ENCODE measurements around the gene PYGB.
A peak's percentile ranks its signal among the peaks of the same experiment; 100 is the strongest.

Gene PYGB

DNA sequence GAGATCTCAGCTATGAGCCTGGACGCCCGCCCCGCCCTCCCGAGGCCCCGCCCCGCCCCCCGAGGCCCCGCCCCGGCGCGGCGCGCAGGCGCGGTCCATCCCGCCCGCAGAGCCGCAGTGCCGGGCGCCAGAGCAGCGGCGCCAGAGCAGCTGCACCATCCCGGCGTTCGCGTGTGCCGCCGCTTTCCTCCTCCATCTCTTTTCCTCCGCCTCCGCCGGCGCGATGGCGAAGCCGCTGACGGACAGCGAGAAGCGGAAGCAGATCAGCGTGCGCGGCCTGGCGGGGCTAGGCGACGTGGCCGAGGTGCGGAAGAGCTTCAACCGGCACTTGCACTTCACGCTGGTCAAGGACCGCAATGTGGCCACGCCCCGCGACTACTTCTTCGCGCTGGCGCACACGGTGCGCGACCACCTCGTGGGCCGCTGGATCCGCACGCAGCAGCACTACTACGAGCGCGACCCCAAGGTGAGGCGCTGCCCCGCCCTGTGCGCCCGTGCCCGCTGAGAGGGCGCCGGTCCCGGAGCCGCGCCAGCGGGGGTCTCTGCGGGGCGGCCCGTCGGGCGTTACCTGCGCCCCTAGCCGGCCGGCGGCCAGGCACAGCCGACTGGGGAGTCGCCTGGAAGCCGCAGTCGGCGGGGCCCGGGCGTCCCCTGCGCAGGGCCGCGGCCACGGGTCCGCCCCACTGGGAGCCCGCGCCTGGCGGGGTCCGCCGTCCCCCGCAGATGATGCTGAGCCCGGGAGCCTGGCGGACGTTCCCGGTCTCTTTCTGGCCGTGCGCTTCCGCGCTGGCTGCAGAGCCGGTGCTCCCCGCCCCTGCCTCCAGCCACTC lies at the start of gene PYGB:
PYGB (plus strand) TSS at position 130 of the 830 bp plus-strand sequence; CDS start at position 224, 94 bp downstream.
- DNase-seq, result peak; percentile 74

DNA sequence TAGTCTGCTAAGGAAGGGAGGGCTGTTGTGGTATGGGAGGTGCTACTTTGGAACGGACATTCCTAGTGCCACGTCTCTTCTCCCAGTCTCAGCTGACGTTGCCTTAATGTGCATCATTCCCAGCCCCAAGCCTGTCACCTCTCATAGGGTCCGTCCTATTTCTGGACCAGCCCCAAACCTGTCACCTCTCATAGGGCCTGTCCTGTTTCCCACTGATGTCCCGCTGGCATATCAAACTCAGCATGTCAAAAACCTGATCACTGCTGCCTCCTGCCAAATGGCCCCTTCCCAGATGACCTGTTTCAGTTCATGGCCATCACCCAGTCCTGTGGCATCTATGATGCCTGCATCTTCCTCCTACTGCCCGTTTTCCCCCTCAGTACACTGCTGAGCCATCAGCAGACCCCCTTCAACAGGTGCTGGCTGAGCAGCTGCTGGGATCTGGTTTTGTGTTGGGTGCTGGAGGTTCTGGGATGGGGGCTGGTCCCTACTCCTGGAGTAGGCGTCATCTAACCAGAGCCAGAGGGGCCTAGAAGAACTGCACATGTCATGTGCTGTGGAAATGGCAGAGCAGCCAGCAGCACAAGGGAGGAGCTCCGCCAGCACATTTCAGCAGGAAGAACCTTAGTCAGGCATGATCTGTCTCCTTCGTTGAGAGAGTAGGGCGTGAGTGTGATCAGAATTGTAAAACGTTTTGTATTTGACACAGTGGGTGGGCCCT lies 49.1 kb upstream of the PYGB start:
- DNase-seq, result no peak

- DNase-seq, result no peak
These were observed 48.2 kb upstream of the PYGB start for GRCh38 chr20:25199473-25200260.

DNA sequence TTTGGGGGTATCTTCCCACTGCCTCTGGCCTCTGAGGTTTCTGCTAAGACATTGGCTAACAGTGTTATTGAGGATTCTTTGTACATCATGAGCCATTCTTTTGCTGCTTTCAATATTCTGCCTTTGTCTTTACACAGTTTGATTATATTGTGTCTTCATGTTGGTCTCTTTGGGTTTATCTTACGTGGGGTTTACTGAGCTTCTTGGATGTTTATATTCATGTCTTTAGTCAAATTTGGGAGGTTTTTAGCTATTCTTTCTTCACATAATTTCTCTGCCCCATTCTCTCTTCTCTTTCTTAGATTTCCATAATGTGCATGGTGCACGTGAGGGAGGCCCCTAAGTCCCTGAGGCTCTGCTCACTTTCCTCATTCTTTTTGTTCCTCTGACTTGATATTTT lies 44.8 kb upstream of the PYGB start:
- DNase-seq, result no peak

- no peak for DNase-seq
These were observed 44.0 kb upstream of the PYGB start for GRCh38 chr20:25203871-25204320.

DNA sequence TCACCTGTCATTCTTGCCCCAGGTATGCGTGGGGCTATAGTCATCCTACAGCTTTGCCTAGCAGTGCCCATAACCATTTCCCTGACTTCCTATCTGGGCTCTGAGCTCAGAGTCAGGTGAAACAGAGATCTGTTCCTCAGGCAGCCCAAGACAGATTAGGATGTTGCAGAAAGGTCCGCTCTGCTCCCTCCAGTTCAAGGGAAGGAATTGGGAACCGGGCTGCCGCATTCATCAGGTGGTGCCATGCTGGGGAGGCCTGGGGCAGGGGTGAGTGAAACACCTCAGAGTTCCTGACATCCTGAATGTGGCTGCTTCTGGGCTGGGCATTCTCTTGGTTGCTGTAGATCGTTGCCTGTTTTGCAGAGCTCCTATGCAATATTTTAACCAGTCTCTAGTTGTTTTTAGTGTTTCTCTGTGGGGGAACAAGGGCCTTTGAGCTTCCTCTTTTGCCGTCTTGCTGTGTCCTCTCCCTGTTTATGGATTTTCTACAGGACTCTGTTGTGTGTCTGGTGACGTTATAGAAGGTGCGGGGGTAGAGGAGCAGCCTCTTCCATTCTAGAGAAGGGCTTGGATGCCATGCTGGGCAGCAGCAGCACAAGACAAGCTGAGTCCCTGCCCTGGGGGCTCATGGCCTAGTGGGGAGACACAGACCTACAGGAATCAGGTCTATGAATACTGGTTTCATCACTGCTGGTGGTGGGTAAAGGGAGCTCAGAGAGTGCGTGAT lies 43.2 kb upstream of the PYGB start:
- DNase-seq, result no peak

DNA sequence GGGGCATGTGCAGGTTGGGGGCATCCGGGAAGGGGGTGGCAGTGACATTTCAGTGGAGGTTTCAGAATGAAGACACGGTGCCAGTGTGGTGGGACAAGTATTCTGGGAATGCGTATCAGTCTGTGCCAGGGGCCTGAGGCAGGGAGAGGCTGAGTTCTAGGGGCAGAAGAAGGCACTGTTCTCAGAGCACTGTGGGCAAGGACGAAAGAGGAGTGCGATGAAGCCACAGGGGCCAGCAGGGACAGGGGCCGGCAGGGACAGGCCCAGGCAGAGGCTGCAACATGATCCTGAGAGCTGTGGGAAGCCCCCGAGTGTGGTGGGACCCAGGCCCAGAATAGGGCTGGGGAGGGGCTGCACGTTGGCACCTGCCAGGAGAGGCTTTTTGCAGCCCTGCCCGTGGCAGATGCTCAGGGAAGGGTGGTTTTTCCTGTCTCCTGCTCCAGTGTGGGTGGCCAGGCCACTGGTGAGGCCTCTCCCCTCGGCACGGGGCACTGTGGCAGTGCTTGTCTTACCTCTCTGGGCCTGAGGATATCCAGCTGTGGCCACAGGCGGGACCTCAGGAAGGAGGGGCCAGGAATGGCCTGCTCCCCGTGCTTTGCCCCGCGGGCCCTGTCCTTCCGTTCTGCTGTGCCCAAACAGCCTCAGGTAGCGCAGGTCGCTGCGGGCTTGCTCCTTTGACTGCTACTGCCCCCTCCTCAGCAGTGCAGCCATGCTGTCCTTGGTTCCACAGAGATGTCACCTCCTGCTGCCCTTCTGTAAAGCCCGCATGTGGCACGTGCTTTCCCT lies 42.4 kb upstream of the PYGB start:
- DNase-seq, result no peak

DNA sequence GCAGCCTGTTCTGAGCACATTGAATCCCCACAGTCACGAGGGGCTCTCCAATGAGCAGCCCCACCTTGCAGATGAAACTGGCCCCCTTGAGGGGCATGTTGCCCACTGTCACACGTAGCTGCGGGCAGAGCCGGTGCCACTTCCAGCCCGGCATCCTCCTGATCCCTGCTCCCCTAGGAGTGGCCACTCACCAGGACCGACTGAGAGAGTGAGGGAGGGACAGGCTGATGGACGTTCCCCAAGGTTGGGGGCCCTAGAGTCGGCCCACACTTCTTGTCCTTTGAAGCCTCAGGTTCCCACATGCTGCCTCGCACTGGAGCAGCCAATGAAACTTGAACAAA lies 41.9 kb upstream of the PYGB start:
- no peak for DNase-seq

DNA sequence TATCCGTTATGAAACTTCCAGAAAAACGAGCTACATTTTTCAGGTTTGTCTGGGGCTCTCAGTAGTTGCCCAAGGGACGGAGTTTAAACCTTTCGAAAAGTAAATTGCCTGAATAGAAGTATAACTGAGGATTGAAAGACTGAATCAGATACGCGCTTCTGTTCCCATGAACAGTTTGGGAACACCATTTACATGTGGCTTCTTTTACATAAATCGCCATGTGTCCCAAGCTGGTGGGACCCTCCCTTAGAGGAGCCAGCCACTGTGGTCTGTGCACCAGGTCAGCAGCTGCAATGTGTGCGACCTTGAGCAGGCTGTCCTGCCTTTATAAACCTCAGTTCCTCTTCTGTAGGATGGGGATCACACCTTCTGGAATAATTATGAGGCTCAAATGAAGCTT lies 41.3 kb upstream of the PYGB start:
- DNase-seq, result no peak

- DNase-seq, result no peak
These were observed 40.5 kb upstream of the PYGB start for GRCh38 chr20:25207149-25207959.

GRCh38 chr20:25207960-25208534 lies 39.8 kb upstream of the PYGB start:
- no peak for DNase-seq

- DNase-seq, result no peak
These were observed 38.5 kb upstream of the PYGB start for GRCh38 chr20:25209400-25209799.

DNA sequence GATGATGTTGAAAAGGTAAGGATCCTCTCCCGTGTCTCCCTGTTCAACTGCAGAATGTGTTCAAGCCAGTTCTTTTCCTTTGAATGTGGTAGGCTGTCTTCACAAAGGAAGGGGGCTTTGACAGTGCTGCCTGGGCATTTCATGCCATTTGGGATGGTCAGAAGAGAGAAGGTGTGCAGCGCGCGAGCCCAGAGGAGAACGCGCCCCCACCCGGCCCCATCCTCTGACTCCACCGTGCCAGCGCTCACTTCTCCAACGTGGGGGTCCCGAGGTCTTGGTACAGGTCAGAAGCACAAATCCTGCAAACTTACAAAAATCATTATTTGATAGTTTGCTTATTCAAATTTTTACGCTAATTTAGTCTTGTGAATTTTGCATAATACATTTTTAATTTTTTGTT lies 38.0 kb upstream of the PYGB start:
- no peak for DNase-seq

DNA sequence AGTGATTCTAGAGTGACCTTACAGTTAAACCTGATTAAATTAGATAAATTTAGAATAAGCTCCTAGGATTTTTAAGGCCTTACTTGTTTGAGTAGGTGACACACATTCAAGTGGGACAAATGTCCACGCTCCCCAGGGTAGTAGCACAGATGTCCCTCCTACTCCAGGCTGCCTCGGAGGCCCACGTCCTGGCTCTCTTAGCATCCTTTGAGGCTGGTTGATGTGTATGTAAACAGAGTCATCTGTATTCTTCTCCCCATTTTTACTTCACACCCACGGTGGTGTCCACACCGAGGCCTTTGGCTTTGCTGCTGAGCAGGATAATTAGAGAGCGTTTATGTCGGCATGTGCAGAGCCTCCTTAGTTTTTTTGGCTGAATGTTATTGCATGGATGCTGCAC lies 36.6 kb upstream of the PYGB start:
- no peak for DNase-seq

DNA sequence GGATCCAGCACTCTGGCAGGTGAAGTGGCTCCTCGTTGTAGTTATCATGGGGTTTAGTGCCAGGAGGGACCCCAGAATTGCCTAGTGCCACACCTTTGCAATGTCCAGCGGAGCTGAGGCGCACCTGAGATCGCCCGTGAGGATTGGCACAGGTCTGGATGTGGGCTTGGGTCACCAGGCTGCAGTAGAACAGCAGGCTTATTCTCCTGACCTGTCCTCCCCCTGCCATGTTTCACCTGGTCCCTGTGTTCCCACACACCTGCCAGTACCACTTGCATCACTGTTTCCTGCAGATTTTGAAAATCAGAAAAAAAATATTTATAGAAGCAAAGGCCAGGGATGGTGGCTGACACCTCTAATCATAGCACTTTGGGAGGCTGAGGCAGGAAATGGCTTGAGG lies 35.6 kb upstream of the PYGB start:
- no peak for DNase-seq

GRCh38 chr20:25213566-25214425 lies 34.1 kb upstream of the PYGB start:
- DNase-seq, result no peak

- no peak for DNase-seq
These were observed 33.5 kb upstream of the PYGB start for GRCh38 chr20:25214426-25214790.

GRCh38 chr20:25214819-25215218 lies 33.1 kb upstream of the PYGB start:
- DNase-seq, result no peak

- DNase-seq, result no peak
These were observed 32.4 kb upstream of the PYGB start for GRCh38 chr20:25215521-25215920.

Data from COR-L47 (cell line).